B cell (primary cell): ENCODE measurements around the gene XPA. TPM values are rescaled to one million over a fixed set of nuclear protein-coding genes. Genes with fewer than 3 reads are reported as not detected.

ENCODE experiments used
- ATAC-seq: fragments of 200-7000 bp; cut with Tn5 transposase; one replicate; pipeline ENCODE4 v1.10.0; 2021; ENCODE audit warnings: low read depth, mild to moderate bottlenecking, moderate number of reproducible peaks, moderate library complexity
- CTCF ChIA-PET: fragments of 350-600 bp; sonication (Branson Sonifier 250); formaldehyde crosslinking; loops from one replicate; lab custom pipeline; 2021; ENCODE audit warnings: antibody characterized with exemption, inconsistent platforms; lab: Charles Lee
- POLR2A ChIA-PET: fragments of 350-600 bp; sonication (Branson Sonifier 250); formaldehyde crosslinking; loops from one replicate; lab custom pipeline; 2021; ENCODE audit warnings: antibody characterized with exemption; lab: Charles Lee
- DNase-seq: peaks from one replicate; pipeline ENCODE4 v3.0.0; 2013
- H2AFZ ChIP-seq: 2 replicates; pipeline ENCODE4 v1.6.1; 2012; ENCODE audit warnings: mild to moderate bottlenecking, low read depth, low read length; ENCODE audit not compliant: insufficient read depth, poor library complexity, severe bottlenecking
- H3K27ac ChIP-seq, 2 donors: 1 replicate in 1 of 2; 2 replicates in 1 of 2; pipeline ENCODE4 v1.5.1; 2012 to 2013; ENCODE audit warnings: low read length in 2 of 2, mild to moderate bottlenecking in 2 of 2, moderate library complexity in 1 of 2
- H3K27me3 ChIP-seq, 4 experiments: fragments of 200-600 bp in 1 of 4; sonication (generic) in 1 of 4; replicated peaks in 1 of 4; 1 replicate in 2 of 4; 2 replicates in 2 of 4; pipeline versions ENCODE4 v1.6.1 to v1.7.0; 2013 to 2016; ENCODE audit warnings: low read length in 3 of 4, mild to moderate bottlenecking in 2 of 4, mixed read lengths in 1 of 4, moderate library complexity in 1 of 4; ENCODE audit not compliant: insufficient read depth in 4 of 4, control insufficient read depth in 3 of 4; ENCODE audit errors: control extremely low read depth in 1 of 4
- H3K36me3 ChIP-seq, 2 experiments: replicated peaks in 1 of 2; 1 replicate in 1 of 2; 2 replicates in 1 of 2; pipeline versions ENCODE4 v1.6.1 to v1.7.1; 2013; ENCODE audit warnings: low read length in 1 of 2; ENCODE audit not compliant: insufficient read depth in 2 of 2, control insufficient read depth in 1 of 2; ENCODE audit errors: control extremely low read depth in 1 of 2, extremely low read depth in 1 of 2
- H3K4me1 ChIP-seq, 2 donors: fragments of 200-600 bp in 1 of 2; sonication (generic) in 1 of 2; 1 replicate in 1 of 2; 2 replicates in 1 of 2; pipeline versions ENCODE4 v1.5.1 to v1.6.1; 2013 to 2017; ENCODE audit warnings: low read length in 2 of 2; ENCODE audit not compliant: control insufficient read depth in 2 of 2, insufficient read depth in 2 of 2
- H3K4me2 ChIP-seq: replicated peaks from 2 replicates; pipeline ENCODE3; 2012; ENCODE audit warnings: mild to moderate bottlenecking, low read depth, low read length; ENCODE audit not compliant: poor library complexity, severe bottlenecking
- H3K4me3 ChIP-seq, 5 experiments: fragments of 200-600 bp in 1 of 5; sonication (generic) in 1 of 5; 1 replicate in 3 of 5; 2 replicates in 2 of 5; pipeline versions ENCODE4 v1.5.1 to v1.7.0; 2011 to 2016; ENCODE audit warnings: low read length in 4 of 5, mild to moderate bottlenecking in 4 of 5, low read depth in 2 of 5, control low read depth in 1 of 5, moderate library complexity in 1 of 5; ENCODE audit not compliant: insufficient read depth in 1 of 5; ENCODE audit errors: control extremely low read depth in 1 of 5, extremely low read depth in 1 of 5
- H3K79me2 ChIP-seq: fragments of 200-600 bp; sonication (generic); one replicate; pipeline ENCODE4 v1.6.0; 2016; ENCODE audit warnings: low read length; ENCODE audit not compliant: control insufficient read depth, insufficient read depth
- H3K9ac ChIP-seq: fragments of 200-600 bp; sonication (generic); 2 replicates; pipeline ENCODE4 v1.6.1; 2017; ENCODE audit warnings: mild to moderate bottlenecking, low read length, moderate library complexity
- H3K9me3 ChIP-seq, 3 donors: one replicate each; pipeline versions ENCODE4 v1.6.1 to v1.7.1; 2013; ENCODE audit warnings: low read length in 2 of 3; ENCODE audit not compliant: control insufficient read depth in 2 of 3, insufficient read depth in 1 of 3; ENCODE audit errors: control extremely low read depth in 1 of 3
- H4K20me1 ChIP-seq: 2 replicates; pipeline ENCODE4 v1.6.0; 2012; ENCODE audit warnings: mild to moderate bottlenecking, low read length; ENCODE audit not compliant: insufficient read depth, control insufficient read depth, poor library complexity, severe bottlenecking
- H3K27ac Mint-ChIP-seq: one replicate; pipeline ENCODE4 v1.8.0; 2021; ENCODE audit warnings: mixed read lengths
- H3K27me3 Mint-ChIP-seq: one replicate; pipeline ENCODE4 v1.8.0; 2021; ENCODE audit warnings: mixed read lengths
- H3K4me1 Mint-ChIP-seq: one replicate; pipeline ENCODE4 v1.8.0; 2021; ENCODE audit warnings: mixed read lengths
- H3K4me3 Mint-ChIP-seq: one replicate; pipeline ENCODE4 v1.8.0; 2021; ENCODE audit warnings: mixed read lengths
- H3K9me3 Mint-ChIP-seq: one replicate; pipeline ENCODE4 v1.8.0; 2022; ENCODE audit warnings: mixed read lengths; ENCODE audit not compliant: insufficient read depth
- CTCF ChIP-seq: fragments of 200-600 bp; IDR thresholded peaks from one replicate; pipeline ENCODE4 v1.8.0; 2022; ENCODE audit warnings: antibody characterized with exemption, mild to moderate bottlenecking
- EZH2 ChIP-seq: IDR thresholded peaks from 2 replicates; pipeline ENCODE4 v1.6.1; 2012; ENCODE audit warnings: borderline replicate concordance, low read depth, mild to moderate bottlenecking, moderate library complexity, low read length; ENCODE audit not compliant: insufficient read depth, poor library complexity, severe bottlenecking
- WGBS: methylation state at CpG from one replicate; pipeline ENCODE4 v1.1.5; 2013; ENCODE audit warnings: missing lambda C conversion rate; ENCODE audit not compliant: insufficient coverage; 5-methylcytosine and 5-hydroxymethylcytosine counted together
- intact Hi-C: fragments of 100-400 bp; cut with micrococcal nuclease; formaldehyde crosslinking; loops from one replicate; pipeline ENCODE4 v1.10.0; 2022
- polyA plus RNA-seq: library from polyadenylated mRNA; depleted of rRNA; stranded (reverse); fragments of >200 nt; gene quantifications from 2 replicates; pipeline ENCODE4 v1.2.3, GENCODE V29; 2012
- total RNA-seq, 2 donors: library from RNA; stranded (reverse); fragments of 120-200 nt in 1 of 2; gene quantifications; 1 replicate in 1 of 2; 2 replicates in 1 of 2; pipeline versions ENCODE4 v1.2.3 to v1.2.4, GENCODE V29; 2013 to 2022

The XPA gene
- total and polyA plus RNA-seq, 2 donors (not counting 1 experiment from before 2014, with no cell fraction given) = 3.8 to 21.3 TPM

- Histone ChIP-seq H3K4me2 (no peak overlapping the region), H3K36me3 (peaks cover 7 to 66% of the 10 kb centered on the region in 2 experiments), H4K20me1 (no peaks in the 10 kb centered on the region), H3K27me3 (no peaks in the 10 kb centered on the region), H3K4me1 (no peaks in the 10 kb centered on the region), H3K4me3 (no peak overlapping the region), H3K27ac (no peak overlapping the region), H3K9me3 (no peaks in the 10 kb centered on the region), H3K9ac (no peak overlapping the region), H2AFZ (no peak overlapping the region), H3K79me2 (no peaks in the 10 kb centered on the region)
- DNase-seq (no peak), ATAC-seq (no peak)
- ChIA-PET POLR2A (no interaction called here), CTCF (interaction anchor here (1.1 to 1.6 kb wide), 2 partner anchors 17 to 18 kb away, joined by 3 read pairs; no protein-coding TSS in a partner anchor)
- Mint-ChIP-seq H3K27me3 (no peaks in the 10 kb centered on the region), H3K4me3 (no peak overlapping the region), H3K4me1 (peaks cover 5% of the 10 kb centered on the region), H3K27ac (no peak overlapping the region), H3K9me3 (no peaks in the 10 kb centered on the region)
- TF ChIP-seq EZH2 (no peak), CTCF (no peak)
- intact Hi-C loops = no loop called here
- WGBS = no CpG with 5 or more reads among the region's 1 CpG
These were observed 8.5 kb downstream of the XPA start for GRCh38 chr9:97688654-97689053.

- H3K4me2 ChIP-seq = no peak overlapping the region
- no peak for TF ChIP-seq EZH2
- TF ChIP-seq CTCF = no peak
- H4K20me1 ChIP-seq = no peaks in the 10 kb centered on the region
- DNase-seq = no peak
- H3K27me3 Mint-ChIP-seq = no peaks in the 10 kb centered on the region
- H3K27me3 ChIP-seq = no peaks in the 10 kb centered on the region
- H3K79me2 ChIP-seq = no peaks in the 10 kb centered on the region
- no peak overlapping the region for H3K27ac ChIP-seq
- ATAC-seq = no peak
- no peak overlapping the region for H2AFZ ChIP-seq
- POLR2A ChIA-PET = no interaction called here
- H3K4me3 Mint-ChIP-seq = no peak overlapping the region
- no peaks in the 10 kb centered on the region for H3K9me3 Mint-ChIP-seq
- peaks cover 3 to 50% of the 10 kb centered on the region in 2 experiments for H3K36me3 ChIP-seq
- H3K4me1 Mint-ChIP-seq = no peaks in the 10 kb centered on the region
- no CpG with 5 or more reads among the region's 1 CpG for WGBS
- no peak overlapping the region for H3K9ac ChIP-seq
- no peak overlapping the region for H3K27ac Mint-ChIP-seq
- CTCF ChIA-PET = no interaction called here
- intact Hi-C loops = no loop called here
- no peak overlapping the region for H3K4me3 ChIP-seq
- no peaks in the 10 kb centered on the region for H3K9me3 ChIP-seq
- H3K4me1 ChIP-seq = no peaks in the 10 kb centered on the region
These were observed 14.9 kb downstream of the XPA start for GRCh38 chr9:97682242-97682641.
